GM19193 (cell line): ENCODE results near the gene SLC9A9.

Experiments used
- POLR2A ChIP-seq: IDR thresholded peaks from 4 replicates; pipeline ENCODE4 v1.6.1; 2011; ENCODE audit not compliant: insufficient read depth, insufficient read length; ENCODE audit errors: extremely low read depth

Gene SLC9A9

GRCh38 chr3:143244516-143245063 lies 603.7 kb downstream of the SLC9A9 start:
- TF ChIP-seq POLR2A: no peak

DNA sequence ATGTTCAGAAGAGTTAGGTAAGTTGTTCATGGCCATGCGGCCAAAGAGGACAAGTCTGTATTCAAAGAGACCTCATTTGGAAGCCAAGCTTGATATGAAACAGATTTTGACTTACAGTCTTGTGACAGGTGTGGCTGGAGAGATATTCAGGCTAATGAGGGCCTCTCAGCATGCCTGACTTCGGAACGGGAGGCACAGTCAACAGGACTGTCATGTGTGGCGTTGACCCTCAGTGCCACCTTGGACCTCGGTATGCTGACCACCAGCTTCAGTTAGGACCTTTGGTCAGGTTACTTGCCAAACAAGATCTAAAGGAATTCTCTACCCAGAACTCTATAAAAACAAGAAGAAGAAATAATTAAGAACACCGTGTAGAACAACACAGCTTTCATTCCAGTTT lies 604.6 kb downstream of the SLC9A9 start:
- TF ChIP-seq POLR2A: no peak

DNA sequence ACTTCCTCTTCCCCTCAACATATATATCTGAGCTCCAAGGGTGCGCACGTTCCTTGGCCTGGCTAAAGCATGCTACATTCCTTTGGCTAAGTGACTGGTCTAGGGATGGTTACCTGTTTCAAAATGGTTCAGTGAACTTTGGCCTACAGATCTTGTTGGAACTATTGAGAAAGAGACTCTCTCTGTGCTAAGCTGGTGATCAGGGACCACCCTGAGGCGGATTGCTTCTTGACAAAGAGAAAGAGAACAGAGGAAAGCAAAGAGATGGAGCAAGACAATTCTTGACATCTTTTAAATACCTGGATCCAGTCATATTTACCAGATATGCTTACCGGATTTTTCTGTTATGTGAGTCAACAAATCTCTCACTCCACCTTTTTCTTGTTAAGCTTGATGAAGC lies 605.6 kb downstream of the SLC9A9 start:
- TF ChIP-seq POLR2A: no peak

- no peak for TF ChIP-seq POLR2A
Observed at GRCh38 chr3:143242101-143242500, 606.2 kb downstream of the SLC9A9 start.

GRCh38 chr3:143241481-143241951 lies 606.8 kb downstream of the SLC9A9 start:
- no peak for TF ChIP-seq POLR2A

DNA sequence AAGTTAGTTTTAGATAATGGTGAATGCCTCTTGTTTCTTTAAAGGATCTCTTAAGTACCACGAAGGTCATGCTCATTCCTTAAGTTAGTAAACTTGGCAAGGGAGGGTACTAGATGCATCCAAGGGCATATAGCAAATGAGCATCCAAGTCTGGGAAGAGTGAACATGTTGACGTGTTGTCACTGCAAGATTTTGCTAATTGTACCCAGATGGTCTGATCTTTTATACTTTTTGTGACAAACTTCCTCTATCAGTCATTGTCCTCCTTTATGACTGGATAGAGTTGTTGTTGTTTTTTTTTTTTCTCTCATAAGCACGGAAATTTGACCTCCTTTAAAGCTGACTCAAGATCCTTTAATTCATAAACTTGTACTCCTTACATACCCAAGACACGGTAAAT lies 607.4 kb downstream of the SLC9A9 start:
- no peak for TF ChIP-seq POLR2A

DNA sequence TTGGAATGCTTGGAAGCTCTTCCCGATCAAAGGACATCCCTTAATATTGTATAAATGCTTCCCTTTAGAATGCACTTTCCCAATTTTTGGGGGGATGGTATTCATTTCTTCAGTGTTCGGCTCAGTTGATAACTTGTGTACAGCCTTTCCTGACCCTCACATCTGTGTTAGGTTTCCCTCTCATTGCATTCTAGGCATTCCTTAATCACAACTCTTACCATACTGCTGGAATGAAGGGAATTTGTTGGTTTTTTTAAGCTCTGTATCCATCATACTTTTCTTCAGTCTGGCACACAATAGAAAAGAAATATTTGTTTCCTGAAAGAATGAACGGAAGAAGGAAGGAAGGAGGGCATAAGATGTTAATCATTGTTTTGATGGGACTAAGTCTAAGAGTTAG lies 609.2 kb downstream of the SLC9A9 start:
- TF ChIP-seq POLR2A: no peak

DNA sequence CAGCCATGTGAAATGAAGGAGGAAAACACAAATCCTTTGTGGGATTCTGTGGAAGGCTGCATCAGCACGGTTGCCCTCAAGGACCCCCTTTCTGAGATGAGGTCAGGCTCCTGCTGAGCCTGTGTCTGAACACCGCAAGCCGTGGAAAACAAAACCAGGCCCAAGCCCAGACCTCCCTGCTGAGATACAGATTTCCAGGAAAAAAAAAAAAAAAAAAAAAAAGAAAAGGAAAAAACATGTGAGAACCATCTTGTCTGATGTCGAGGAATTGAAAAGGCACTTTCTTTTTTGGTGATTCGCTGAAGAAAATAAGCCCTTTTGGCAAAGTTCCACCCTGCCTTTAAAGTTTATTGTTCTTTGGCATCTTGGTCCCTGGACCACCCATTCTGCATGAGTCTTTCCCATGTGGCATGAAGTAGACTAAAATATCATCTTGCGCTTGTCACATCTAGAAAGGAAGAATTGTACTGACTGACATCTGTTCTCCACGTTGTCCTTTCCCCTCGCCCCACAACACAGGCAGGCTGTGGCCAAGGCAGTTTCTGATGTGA lies 611.1 kb downstream of the SLC9A9 start:
- no peak for TF ChIP-seq POLR2A

- TF ChIP-seq POLR2A: no peak
Observed at GRCh38 chr3:143236226-143236964, 611.9 kb downstream of the SLC9A9 start.

- TF ChIP-seq POLR2A: no peak
Observed at GRCh38 chr3:143235614-143236204, 612.6 kb downstream of the SLC9A9 start.

DNA sequence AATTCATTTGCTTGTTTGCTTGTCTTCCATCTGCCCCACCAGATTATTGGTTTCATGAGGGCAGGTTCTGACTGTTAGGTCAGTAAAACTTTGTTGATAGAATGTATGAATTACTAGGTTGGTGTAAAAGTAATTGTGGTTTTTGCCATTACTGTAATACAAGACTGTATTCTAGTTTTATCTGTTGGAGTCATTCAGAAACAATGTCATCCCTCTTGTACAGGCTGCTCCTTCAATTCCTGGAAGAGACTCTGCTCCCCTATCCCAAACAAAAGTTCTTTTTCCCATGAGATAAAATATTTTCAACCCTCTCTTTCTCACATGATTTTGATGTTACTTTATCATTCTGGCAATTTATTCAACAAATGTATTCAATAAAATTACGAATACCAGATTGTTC lies 613.7 kb downstream of the SLC9A9 start:
- no peak for TF ChIP-seq POLR2A

GRCh38 chr3:143232981-143233380 lies 615.3 kb downstream of the SLC9A9 start:
- TF ChIP-seq POLR2A: no peak

GRCh38 chr3:143228405-143228804 lies 619.9 kb downstream of the SLC9A9 start:
- no peak for TF ChIP-seq POLR2A

DNA sequence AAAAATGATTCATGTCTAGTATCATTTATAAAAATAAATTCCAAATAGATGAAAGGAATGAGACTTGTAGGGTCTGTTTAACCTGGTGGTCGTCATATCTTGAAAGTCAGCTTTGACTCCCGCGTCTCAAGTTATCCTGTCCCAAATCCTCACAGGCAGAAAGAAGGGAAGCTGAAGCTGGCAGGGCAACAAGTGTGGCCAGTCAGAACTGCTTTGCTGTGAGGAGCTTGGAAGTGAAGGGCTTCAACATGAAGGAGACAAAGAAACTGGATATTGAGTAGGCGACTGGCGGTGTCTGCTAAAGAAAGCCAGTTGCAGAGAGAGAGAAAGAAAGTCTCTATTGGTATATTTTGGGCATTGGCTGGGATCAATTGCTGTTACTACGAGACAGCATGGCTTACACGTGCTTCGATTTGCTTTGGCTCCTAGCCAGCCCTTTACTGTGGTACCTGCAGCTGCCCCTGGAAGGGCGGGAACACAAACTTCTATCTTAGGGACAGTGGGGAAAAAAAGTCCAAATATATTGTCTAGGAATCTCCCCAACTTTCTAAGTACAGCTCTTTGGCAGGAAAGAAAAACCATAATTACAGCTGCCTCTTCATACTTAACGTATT lies 621.5 kb downstream of the SLC9A9 start:
- no peak for TF ChIP-seq POLR2A

GRCh38 chr3:143224716-143225115 lies 623.6 kb downstream of the SLC9A9 start:
- no peak for TF ChIP-seq POLR2A
